Lower leg skin (tissue), 3 donors: ENCODE measurements around the gene IL24.
"Not testable (repeated sequence)": the region's sequence is repeated elsewhere in the genome, so short reads cannot be mapped to it uniquely, and the experiment has no call there.

ENCODE experiments used
- CTCF ChIP-seq, 3 donors: fragments of 450-650 bp; IDR thresholded peaks; one replicate each; pipeline ENCODE4 v1.5.1; 2016; ENCODE audit warnings: antibody characterized with exemption in 3 of 3, mild to moderate bottlenecking in 3 of 3, moderate library complexity in 2 of 3
- POLR2A ChIP-seq, 2 donors: fragments of 450-650 bp; IDR thresholded peaks; one replicate each; pipeline ENCODE4 v1.6.1; 2016 to 2017; ENCODE audit warnings: antibody characterized with exemption in 2 of 2, mild to moderate bottlenecking in 1 of 2, moderate library complexity in 1 of 2

- not testable (repeated sequence) for TF ChIP-seq CTCF, POLR2A (IDR thresholded peaks at IDR 0.05)
These were observed 43.5 kb upstream of the IL24 start for GRCh38 chr1:206853696-206854095.
